Mucosa of stomach (tissue), 1 donor: ENCODE measurements around the gene PDZD2.

ENCODE experiments used
- H3K27me3 ChIP-seq: one replicate; pipeline ENCODE4 v1.7.0; 2013; ENCODE audit warnings: mild to moderate bottlenecking, low read length; ENCODE audit not compliant: control insufficient read depth, insufficient read depth
- H3K36me3 ChIP-seq: one replicate; pipeline ENCODE4 v1.7.0; 2013; ENCODE audit warnings: low read length; ENCODE audit not compliant: control insufficient read depth, insufficient read depth
- H3K4me1 ChIP-seq: one replicate; pipeline ENCODE4 v1.7.0; 2013; ENCODE audit warnings: mild to moderate bottlenecking, low read length; ENCODE audit not compliant: control insufficient read depth, insufficient read depth
- H3K4me3 ChIP-seq: one replicate; pipeline ENCODE4 v1.7.0; 2013; ENCODE audit warnings: low read length
- H3K9ac ChIP-seq: one replicate; pipeline ENCODE4 v1.7.0; 2013; ENCODE audit warnings: mild to moderate bottlenecking, low read length, moderate library complexity
- H3K9me3 ChIP-seq: one replicate; pipeline ENCODE4 v1.7.0; 2013; ENCODE audit warnings: mild to moderate bottlenecking, low read length, moderate library complexity; ENCODE audit not compliant: control insufficient read depth
- donor health status: Pancreatic carcinoma.

PDZD2 gene

GRCh38 chr5:32096891-32097595 is 458.1 kb downstream of the PDZD2 start:
- Histone ChIP-seq H3K4me3 (no peak overlapping the region), H3K9ac (no peak overlapping the region), H3K36me3 (no peaks in the 10 kb centered on the region), H3K27me3 (no peaks in the 10 kb centered on the region), H3K9me3 (no peaks in the 10 kb centered on the region), H3K4me1 (peaks cover 3% of the 10 kb centered on the region)

- H3K36me3 ChIP-seq, result no peaks in the 10 kb centered on the region
These were observed 459.4 kb downstream of the PDZD2 start for GRCh38 chr5:32098291-32098690.

GRCh38 chr5:32098890-32099310 is 460.0 kb downstream of the PDZD2 start:
- Histone ChIP-seq H3K4me3 (no peak overlapping the region), H3K9me3 (no peaks in the 10 kb centered on the region), H3K9ac (no peak overlapping the region), H3K4me1 (no peaks in the 10 kb centered on the region), H3K27me3 (no peaks in the 10 kb centered on the region), H3K36me3 (peaks cover 4% of the 10 kb centered on the region)

More at GRCh38 chr5:32098291-32098690, 459.4 kb downstream of the PDZD2 start:
- Histone ChIP-seq H3K4me1 (no peaks in the 10 kb centered on the region), H3K4me3 (no peak overlapping the region), H3K9me3 (no peaks in the 10 kb centered on the region), H3K9ac (no peak overlapping the region), H3K27me3 (no peaks in the 10 kb centered on the region)

GRCh38 chr5:32099486-32100035 is 460.6 kb downstream of the PDZD2 start:
- no peak overlapping the region for H3K9ac ChIP-seq
- H3K4me1 ChIP-seq, result no peaks in the 10 kb centered on the region
- no peaks in the 10 kb centered on the region for H3K27me3 ChIP-seq
- no peak overlapping the region for H3K4me3 ChIP-seq
- H3K36me3 ChIP-seq, result peaks cover 4% of the 10 kb centered on the region
- no peaks in the 10 kb centered on the region for H3K9me3 ChIP-seq

- H3K36me3 ChIP-seq, result peaks cover 4% of the 10 kb centered on the region
- no peak overlapping the region for H3K4me3 ChIP-seq
These were observed 461.3 kb downstream of the PDZD2 start for GRCh38 chr5:32100230-32100629.

GRCh38 chr5:32100691-32101302 is 461.9 kb downstream of the PDZD2 start:
- Histone ChIP-seq H3K4me3 (no peak overlapping the region), H3K9ac (no peak overlapping the region), H3K27me3 (no peaks in the 10 kb centered on the region), H3K4me1 (no peaks in the 10 kb centered on the region), H3K36me3 (peaks cover 4% of the 10 kb centered on the region), H3K9me3 (no peaks in the 10 kb centered on the region)

More at GRCh38 chr5:32100230-32100629, 461.3 kb downstream of the PDZD2 start:
- Histone ChIP-seq H3K27me3 (no peaks in the 10 kb centered on the region), H3K9ac (no peak overlapping the region), H3K4me1 (no peaks in the 10 kb centered on the region), H3K9me3 (no peaks in the 10 kb centered on the region)

- H3K27me3 ChIP-seq, result no peaks in the 10 kb centered on the region
- no peak overlapping the region for H3K4me3 ChIP-seq
- no peaks in the 10 kb centered on the region for H3K4me1 ChIP-seq
- H3K9ac ChIP-seq, result no peak overlapping the region
- H3K36me3 ChIP-seq, result peaks cover 4% of the 10 kb centered on the region
- H3K9me3 ChIP-seq, result no peaks in the 10 kb centered on the region
These were observed 463.5 kb downstream of the PDZD2 start for GRCh38 chr5:32102254-32102986.

GRCh38 chr5:32103521-32103920 is 464.6 kb downstream of the PDZD2 start:
- Histone ChIP-seq H3K4me1 (peaks cover 4% of the 10 kb centered on the region), H3K36me3 (peaks cover 4% of the 10 kb centered on the region), H3K9ac (no peak overlapping the region), H3K27me3 (no peaks in the 10 kb centered on the region), H3K4me3 (no peak overlapping the region), H3K9me3 (no peaks in the 10 kb centered on the region)

- Histone ChIP-seq H3K9ac (no peak overlapping the region), H3K4me3 (no peak overlapping the region), H3K4me1 (peaks cover 4% of the 10 kb centered on the region), H3K9me3 (no peaks in the 10 kb centered on the region), H3K36me3 (peaks cover 4% of the 10 kb centered on the region), H3K27me3 (no peaks in the 10 kb centered on the region)
These were observed 468.4 kb downstream of the PDZD2 start for GRCh38 chr5:32107291-32107690.

GRCh38 chr5:32108167-32108566 is 469.2 kb downstream of the PDZD2 start:
- Histone ChIP-seq H3K4me3 (no peak overlapping the region), H3K9me3 (no peaks in the 10 kb centered on the region), H3K4me1 (peaks cover 4% of the 10 kb centered on the region), H3K36me3 (peaks cover 4% of the 10 kb centered on the region), H3K9ac (no peak overlapping the region), H3K27me3 (no peaks in the 10 kb centered on the region)

- Histone ChIP-seq H3K4me3 (no peak overlapping the region), H3K27me3 (no peaks in the 10 kb centered on the region), H3K4me1 (peaks cover 4% of the 10 kb centered on the region), H3K36me3 (no peaks in the 10 kb centered on the region), H3K9ac (no peak overlapping the region), H3K9me3 (no peaks in the 10 kb centered on the region)
These were observed 470.3 kb downstream of the PDZD2 start for GRCh38 chr5:32109236-32109635.
